GM21786 (cell line): ENCODE data around the gene HTR4.

Experiments used
- ATAC-seq: cut with Tn5 transposase; IDR thresholded peaks from one replicate; pipeline ENCODE4 v1.9.1; 2021; ENCODE audit not compliant: unreplicated experiment

The HTR4 gene

GRCh38 chr5:148438933-148439332, 215.4 kb downstream of the HTR4 start:
- ATAC-seq, result no peak

- ATAC-seq, result no peak
Observed at GRCh38 chr5:148437249-148437648, 217.1 kb downstream of the HTR4 start.

GRCh38 chr5:148436029-148436428, 218.3 kb downstream of the HTR4 start:
- no peak for ATAC-seq

- no peak for ATAC-seq
Observed at GRCh38 chr5:148433826-148434225, 220.5 kb downstream of the HTR4 start.
